ENCODE results near the gene CDH2.

The CDH2 gene

GRCh38 chr18:28040211-28040610 lies 136.7 kb downstream of the CDH2 start:
- DNase-seq: no peak

- DNase-seq: no peak
These were observed 137.2 kb downstream of the CDH2 start for GRCh38 chr18:28039691-28040090.

GRCh38 chr18:28039078-28039477 lies 137.9 kb downstream of the CDH2 start:
- no peak for DNase-seq

GRCh38 chr18:28036488-28036887 lies 140.4 kb downstream of the CDH2 start:
- DNase-seq: no peak

- no peak for DNase-seq
These were observed 142.4 kb downstream of the CDH2 start for GRCh38 chr18:28034567-28034966.

- no peak for DNase-seq
These were observed 144.8 kb downstream of the CDH2 start for GRCh38 chr18:28032177-28032576.

- DNase-seq: no peak
These were observed 146.5 kb downstream of the CDH2 start for GRCh38 chr18:28030458-28030857.

GRCh38 chr18:28027755-28028154 lies 149.2 kb downstream of the CDH2 start:
- DNase-seq: no peak

GRCh38 chr18:28019425-28020108 lies 157.4 kb downstream of the CDH2 start:
- no peak for DNase-seq

- DNase-seq: no peak
These were observed 158.6 kb downstream of the CDH2 start for GRCh38 chr18:28018351-28018750.

- no peak for DNase-seq
These were observed 161.3 kb downstream of the CDH2 start for GRCh38 chr18:28015671-28016070.

GRCh38 chr18:28013066-28013465 lies 163.9 kb downstream of the CDH2 start:
- DNase-seq: no peak

GRCh38 chr18:28012336-28012735 lies 164.6 kb downstream of the CDH2 start:
- DNase-seq: no peak

- DNase-seq: no peak
These were observed 167.3 kb downstream of the CDH2 start for GRCh38 chr18:28009589-28009988.

- no peak for DNase-seq
These were observed 169.1 kb downstream of the CDH2 start for GRCh38 chr18:28007841-28008240.

GRCh38 chr18:28005164-28005563 lies 171.8 kb downstream of the CDH2 start:
- no peak for DNase-seq

- DNase-seq: no peak
These were observed 172.3 kb downstream of the CDH2 start for GRCh38 chr18:28004606-28005005.

- DNase-seq: no peak
These were observed 173.5 kb downstream of the CDH2 start for GRCh38 chr18:28003451-28003850.

GRCh38 chr18:28002841-28003240 lies 174.1 kb downstream of the CDH2 start:
- DNase-seq: no peak

- no peak for DNase-seq
These were observed 180.1 kb downstream of the CDH2 start for GRCh38 chr18:27996801-27997272.

- no peak for DNase-seq
These were observed 181.0 kb downstream of the CDH2 start for GRCh38 chr18:27995770-27996502.

- no peak for DNase-seq
These were observed 182.4 kb downstream of the CDH2 start for GRCh38 chr18:27994571-27994970.

- DNase-seq: no peak
These were observed 185.5 kb downstream of the CDH2 start for GRCh38 chr18:27991391-27991790.

GRCh38 chr18:27985832-27986231 lies 191.1 kb downstream of the CDH2 start:
- no peak for DNase-seq

Measured in effector CD8-positive, alpha-beta T cell (primary cell).